Transverse colon (tissue), 4 donors: ENCODE measurements around the gene TRPV2. TPM values are rescaled to one million over a fixed set of nuclear protein-coding genes. Genes with fewer than 3 reads are reported as not detected.

Source experiments
- DNase-seq: peaks from one replicate; pipeline ENCODE4 v3.0.0-alpha.2; 2019
- H3K27ac ChIP-seq, 4 donors: fragments of 200-600 bp; sonication (generic); 2 replicates each; pipeline ENCODE4 v1.5.1; 2016 to 2018; ENCODE audit warnings: inconsistent platforms in 4 of 4
- H3K27me3 ChIP-seq: fragments of 200-600 bp; sonication (generic); 2 replicates; pipeline ENCODE4 v1.5.1; 2017; ENCODE audit warnings: inconsistent platforms
- H3K36me3 ChIP-seq, 4 donors: fragments of 200-600 bp; sonication (generic); 2 replicates each; pipeline ENCODE4 v1.5.1; 2017 to 2019; ENCODE audit warnings: inconsistent platforms in 4 of 4
- H3K4me1 ChIP-seq, 4 donors: fragments of 200-600 bp; sonication (generic); 2 replicates each; pipeline ENCODE4 v1.5.1; 2017 to 2020; ENCODE audit warnings: inconsistent platforms in 4 of 4
- H3K4me3 ChIP-seq, 4 donors: fragments of 200-600 bp; sonication (generic); 1 replicate in 1 of 4; 2 replicates in 3 of 4; pipeline versions ENCODE4 v1.5.1 to v1.6.1; 2017 to 2019; ENCODE audit warnings: inconsistent platforms in 4 of 4
- H3K9me3 ChIP-seq, 2 donors: fragments of 200-600 bp; sonication (generic); 2 replicates each; pipeline ENCODE4 v1.5.1; 2017 to 2019; ENCODE audit warnings: inconsistent platforms in 2 of 2
- CTCF ChIP-seq, 5 experiments: fragments of 200-600 bp in 3 of 5; fragments of 450-650 bp in 2 of 5; sonication (generic) in 3 of 5; IDR thresholded peaks; 1 replicate in 2 of 5; 2 replicates in 3 of 5; pipeline ENCODE4 v1.5.1; 2016 to 2017; ENCODE audit warnings: antibody characterized with exemption in 5 of 5, inconsistent platforms in 3 of 5, mild to moderate bottlenecking in 2 of 5, moderate library complexity in 1 of 5
- EP300 ChIP-seq: sonication (generic); formaldehyde crosslinking; IDR thresholded peaks from one replicate; pipeline ENCODE4 v1.6.1; 2017; ENCODE audit warnings: antibody characterized with exemption, low read depth
- POLR2A ChIP-seq: fragments of 450-650 bp; IDR thresholded peaks from one replicate; pipeline ENCODE4 v1.6.1; 2016; ENCODE audit warnings: antibody characterized with exemption, mild to moderate bottlenecking, moderate library complexity
- POLR2AphosphoS5 ChIP-seq, 3 donors: sonication (generic); formaldehyde crosslinking; IDR thresholded peaks; one replicate each; pipeline ENCODE4 v1.6.1; 2016; ENCODE audit warnings: antibody characterized with exemption in 3 of 3
- WGBS, 2 donors: methylation state at CpG; one replicate each; pipeline ENCODE4 v1.1.5; 2018; ENCODE audit warnings: low coverage in 1 of 2; 5-methylcytosine and 5-hydroxymethylcytosine counted together
- in situ Hi-C, 4 donors: fragments of 200-750 bp; cut with MboI; loops; one replicate each; pipeline versions ENCODE4 v1.15.0 to v1.15.1; 2017; ENCODE audit warnings: low sequenced_read_pairs in 3 of 4, low pct_ligation_motif_present in 1 of 4, low pct_unique_long_range_greater_than_20kb in 1 of 4
- intact Hi-C: fragments of 100-400 bp; cut with DNase I; formaldehyde crosslinking; loops from one replicate; pipeline ENCODE4 v1.15.1; 2023; ENCODE audit warnings: low total_unique reads
- total RNA-seq, 4 donors: library from RNA; depleted of rRNA; stranded (reverse); fragments of >200 nt; gene quantifications; one replicate each; pipeline ENCODE4 v1.1.0, GENCODE V29; 2016

The TRPV2 gene
- total RNA-seq, 4 donors from 2014 or later, result 2.4 to 8.2 (median 4.4) TPM

GRCh38 chr17:16475179-16475704 lies 59.9 kb downstream of the TRPV2 start:
- H3K4me1 ChIP-seq, result peaks cover 3 to 23% (median 11%) of the 10 kb centered on the region in 4 donors

GRCh38 chr17:16477255-16477654 lies 61.9 kb downstream of the TRPV2 start:
- H3K27ac ChIP-seq, result peak overlapping the region; percentile 52 to 80 (median 68)
- intact Hi-C loops (no loop called here), in situ Hi-C loops (no loop called here)
- TF ChIP-seq POLR2AphosphoS5 (IDR thresholded peaks at IDR 0.05), result no peak
- WGBS, 2 donors, result 66% methylated on average over 5 of the region's 5 CpGs; no CpG with 5 or more reads in 1 of the 2 donors
- H3K4me1 ChIP-seq, result peaks cover 3 to 23% (median 11%) of the 10 kb centered on the region in 4 donors
- no peaks in the 10 kb centered on the region for H3K36me3 ChIP-seq
- H3K9me3 ChIP-seq, result no peaks in the 10 kb centered on the region
- no peak overlapping the region for H3K4me3 ChIP-seq
- peak; percentile 37 for DNase-seq
- no peaks in the 10 kb centered on the region for H3K27me3 ChIP-seq

More at GRCh38 chr17:16475179-16475704, 59.9 kb downstream of the TRPV2 start:
- no peaks in the 10 kb centered on the region for H3K27me3 ChIP-seq
- H3K9me3 ChIP-seq, result no peaks in the 10 kb centered on the region
- in situ Hi-C loops, result no loop called here
- no peaks in the 10 kb centered on the region for H3K36me3 ChIP-seq
- no peak for DNase-seq
- no peak for TF ChIP-seq EP300
- no peak for TF ChIP-seq CTCF (IDR thresholded peaks at IDR 0.05)
- no peak for TF ChIP-seq POLR2AphosphoS5 (IDR thresholded peaks at IDR 0.05)
- no peak for TF ChIP-seq POLR2A
- no peak overlapping the region for H3K27ac ChIP-seq
- intact Hi-C loops, result no loop called here
- 78 to 88% methylated on average over 3 to 4 of the region's 4 CpGs for WGBS, 2 donors
- no peak overlapping the region for H3K4me3 ChIP-seq

- DNase-seq, result no peak
- in situ Hi-C loops, result no loop called here
- Histone ChIP-seq H3K4me3 (no peak overlapping the region), H3K36me3 (no peaks in the 10 kb centered on the region), H3K4me1 (peaks cover 3 to 23% (median 11%) of the 10 kb centered on the region in 4 donors), H3K9me3 (no peaks in the 10 kb centered on the region), H3K27ac (peak overlapping the region; percentile 52 to 80 (median 68)), H3K27me3 (no peaks in the 10 kb centered on the region)
- TF ChIP-seq POLR2A (no peak), CTCF (IDR thresholded peaks at IDR 0.05) (no peak), EP300 (no peak), POLR2AphosphoS5 (IDR thresholded peaks at IDR 0.05) (no peak)
- 74% methylated on average over 8 of the region's 8 CpGs; no CpG with 5 or more reads in 1 of the 2 donors for WGBS, 2 donors
- intact Hi-C loops, result no loop called here
These were observed 62.3 kb downstream of the TRPV2 start for GRCh38 chr17:16477666-16478065.

GRCh38 chr17:16478649-16479048 lies 63.3 kb downstream of the TRPV2 start:
- intact Hi-C loops, result no loop called here
- no peak for DNase-seq
- no peaks in the 10 kb centered on the region for H3K36me3 ChIP-seq
- H3K4me3 ChIP-seq, result no peak overlapping the region
- H3K27ac ChIP-seq, result peak overlapping the region; percentile 6 to 55 (median 32)
- H3K27me3 ChIP-seq, result no peaks in the 10 kb centered on the region
- in situ Hi-C loops, result no loop called here
- TF ChIP-seq CTCF (IDR thresholded peaks at IDR 0.05) (no peak), POLR2AphosphoS5 (IDR thresholded peaks at IDR 0.05) (no peak), POLR2A (no peak), EP300 (no peak)
- H3K4me1 ChIP-seq, result peaks cover 3 to 23% (median 11%) of the 10 kb centered on the region in 4 donors
- 75% methylated on average over 6 of the region's 6 CpGs; no CpG with 5 or more reads in 1 of the 2 donors for WGBS, 2 donors
- H3K9me3 ChIP-seq, result no peaks in the 10 kb centered on the region

GRCh38 chr17:16479264-16479663 lies 63.9 kb downstream of the TRPV2 start:
- in situ Hi-C loops, result no loop called here
- Histone ChIP-seq H3K4me3 (no peak overlapping the region), H3K27ac (peak overlapping the region in 3 of 4 donors; percentile 28 to 55 (median 36)), H3K9me3 (no peaks in the 10 kb centered on the region), H3K36me3 (no peaks in the 10 kb centered on the region), H3K27me3 (no peaks in the 10 kb centered on the region), H3K4me1 (peaks cover 4 to 27% (median 12%) of the 10 kb centered on the region in 4 donors)
- TF ChIP-seq CTCF (IDR thresholded peaks at IDR 0.05) (no peak), POLR2AphosphoS5 (IDR thresholded peaks at IDR 0.05) (no peak), EP300 (no peak), POLR2A (no peak)
- intact Hi-C loops, result no loop called here
- WGBS, 2 donors, result 100% methylated on average over 1 of the region's 2 CpGs; no CpG with 5 or more reads in 1 of the 2 donors
- DNase-seq, result no peak
